22Rv1 (cell line): Measurements from ENCODE around the gene PLEKHA6.

Experiments
- CTCF ChIP-seq: fragments of 450-650 bp; IDR thresholded peaks from 2 replicates; pipeline ENCODE4 v1.5.1; 2017; ENCODE audit warnings: mild to moderate bottlenecking
- ZFX ChIP-seq: fragments of 450-650 bp; IDR thresholded peaks from 2 replicates; pipeline ENCODE4 v1.6.1; 2017; ENCODE audit warnings: antibody characterized with exemption, borderline replicate concordance

GRCh38 chr1:204409123-204409522 lies 49.4 kb upstream of the PLEKHA6 start:
- no peak for TF ChIP-seq CTCF
- no peak for TF ChIP-seq ZFX
